ENCODE results near the gene PTPN13.
A peak's percentile ranks its signal among the peaks of the same experiment; 100 is the strongest.

Gene PTPN13

GRCh38 chr4:86595426-86595805 lies 1.3 kb downstream of the PTPN13 start (continued):
- TF ChIP-seq TSHZ1 (tag by site-specific recombination; IDR thresholded peaks at IDR 0.05; ENCODE audit: borderline replicate concordance) (peak; percentile 78), ZNF549 (tag by site-specific recombination; IDR thresholded peaks at IDR 0.05) (no peak), ZBTB1 (tag by site-specific recombination; IDR thresholded peaks at IDR 0.05) (no peak), ZNF488 (tag by site-specific recombination; IDR thresholded peaks at IDR 0.05) (no peak; the same call in 1 of the 2 replicates), ZNF311 (tag by site-specific recombination; IDR thresholded peaks at IDR 0.05; ENCODE audit: borderline replicate concordance) (no peak), MZF1 (tag by site-specific recombination; IDR thresholded peaks at IDR 0.05; ENCODE audit: borderline replicate concordance) (no peak), ZNF626 (tag by site-specific recombination; IDR thresholded peaks at IDR 0.05) (no peak), MEIS1 (CRISPR knock-in tag; IDR thresholded peaks at IDR 0.05; ENCODE audit: borderline replicate concordance) (no peak), ZNF266 (tag by site-specific recombination; IDR thresholded peaks at IDR 0.05; ENCODE audit: low read depth) (no peak), ZNF701 (tag by site-specific recombination; IDR thresholded peaks at IDR 0.05) (no peak), ZNF398 (tag by site-specific recombination; IDR thresholded peaks at IDR 0.05) (no peak), ZNF26 (tag by site-specific recombination; IDR thresholded peaks at IDR 0.05) (no peak), KLF9 (tag by site-specific recombination; IDR thresholded peaks at IDR 0.05; ENCODE audit: low read depth) (no peak), ZNF175 (tag by site-specific recombination; IDR thresholded peaks at IDR 0.05) (no peak), HOXD13 (CRISPR knock-in tag; IDR thresholded peaks at IDR 0.05; ENCODE audit: borderline replicate concordance) (no peak), PRDM6 (tag by site-specific recombination; IDR thresholded peaks at IDR 0.05) (peak; percentile 97), PBX3 (CRISPR knock-in tag; IDR thresholded peaks at IDR 0.05) (no peak), FEZF1 (tag by site-specific recombination; IDR thresholded peaks at IDR 0.05) (peak; percentile 84), PRDM2 (tag by site-specific recombination; IDR thresholded peaks at IDR 0.05; ENCODE audit: borderline replicate concordance) (no peak), ZEB2 (tag by site-specific recombination; IDR thresholded peaks at IDR 0.05) (0 out of 2 replicates have a peak, but pooled peaks have one; percentile 30), TCF7L2 (IDR thresholded peaks at IDR 0.05; ENCODE audit: borderline replicate concordance, low read depth, low read length) (peak; percentile 90), ZNF837 (tag by site-specific recombination; IDR thresholded peaks at IDR 0.05) (no peak), ZSCAN30 (tag by site-specific recombination; IDR thresholded peaks at IDR 0.05) (no peak), ZNF239 (tag by site-specific recombination; IDR thresholded peaks at IDR 0.05) (no peak)
